H1 (cell line): Measurements from ENCODE around the gene CTNNA3. TPM values are rescaled to one million over a fixed set of nuclear protein-coding genes. Genes with fewer than 3 reads are reported as not detected.

Experiments used
- CTCF ChIA-PET: fragments of 300-600 bp; sonication (Branson Sonifier 250); formaldehyde crosslinking; loops from one replicate; lab custom pipeline; 2021; ENCODE audit not compliant: partially characterized antibody; lab: Charles Lee
- POLR2A ChIA-PET: fragments of 300-600 bp; sonication (Branson Sonifier 250); formaldehyde crosslinking; loops from one replicate; lab custom pipeline; 2021; ENCODE audit warnings: inconsistent platforms; ENCODE audit not compliant: partially characterized antibody; lab: Charles Lee
- DNase-seq, 2 experiments: peaks; one replicate each; pipeline versions ENCODE4 v3.0.0 to v3.0.0-alpha.2; 2010 to 2022; ENCODE audit warnings: low spot score in 2 of 2, low read depth in 1 of 2, mixed read lengths in 1 of 2
- FAIRE-seq: peaks from 2 replicates; lab custom pipeline; 2011; peaks lifted over from hg19 to GRCh38; lab: Jason Lieb, UNC
- H2AFZ ChIP-seq: 2 replicates; pipeline ENCODE4 v1.8.1; 2012; ENCODE audit warnings: low read length, inconsistent platforms
- H2AK5ac ChIP-seq: 2 replicates; pipeline ENCODE4 v1.6.1; 2013; ENCODE audit warnings: low read depth, low read length
- H2BK120ac ChIP-seq: replicated peaks from 2 replicates; pipeline ENCODE3; 2013; ENCODE audit warnings: low read depth, low read length, inconsistent platforms
- H2BK12ac ChIP-seq: 2 replicates; pipeline ENCODE4 v1.6.1; 2013; ENCODE audit warnings: low read depth, low read length
- H2BK15ac ChIP-seq: 2 replicates; pipeline ENCODE4 v1.6.1; 2013; ENCODE audit warnings: low read length
- H2BK20ac ChIP-seq: 2 replicates; pipeline ENCODE4 v1.6.1; 2013; ENCODE audit warnings: low read length
- H2BK5ac ChIP-seq: 2 replicates; pipeline ENCODE4 v1.6.1; 2013; ENCODE audit warnings: low read depth, low read length
- H3K14ac ChIP-seq: 2 replicates; pipeline ENCODE4 v1.6.1; 2013; ENCODE audit warnings: inconsistent platforms; ENCODE audit not compliant: insufficient read length
- H3K18ac ChIP-seq: 2 replicates; pipeline ENCODE4 v1.6.1; 2013; ENCODE audit warnings: low read length; ENCODE audit errors: extremely low read depth
- H3K23ac ChIP-seq: 2 replicates; pipeline ENCODE4 v1.6.1; 2013; ENCODE audit warnings: inconsistent platforms; ENCODE audit not compliant: insufficient read length
- H3K23me2 ChIP-seq: 2 replicates; pipeline ENCODE4 v1.6.1; 2013; ENCODE audit warnings: low read depth, low read length
- H3K27ac ChIP-seq: 2 replicates; pipeline ENCODE4 v1.6.1; 2011; ENCODE audit warnings: low read depth, low read length, inconsistent platforms
- H3K27me3 ChIP-seq, 4 experiments: replicated peaks in 1 of 4; 1 replicate in 1 of 4; 2 replicates in 3 of 4; pipeline versions ENCODE4 v1.6.1 to v1.8.1; 2011 to 2013; ENCODE audit warnings: low read length in 3 of 4, mild to moderate bottlenecking in 3 of 4, inconsistent platforms in 2 of 4, mixed read lengths in 2 of 4, moderate library complexity in 1 of 4; ENCODE audit not compliant: control insufficient read depth in 3 of 4, insufficient read depth in 3 of 4; ENCODE audit errors: extremely low read depth in 1 of 4
- H3K36me3 ChIP-seq, 4 experiments: 2 replicates each; pipeline versions ENCODE4 v1.6.1 to v1.8.1; 2011 to 2013; ENCODE audit warnings: mild to moderate bottlenecking in 4 of 4, low read length in 3 of 4, moderate library complexity in 2 of 4, control low read depth in 1 of 4, inconsistent platforms in 1 of 4; ENCODE audit not compliant: insufficient read depth in 4 of 4, control insufficient read depth in 2 of 4
- H3K4ac ChIP-seq: replicated peaks from 2 replicates; pipeline ENCODE3; 2013; ENCODE audit warnings: low read length, low read depth, mixed read lengths, inconsistent platforms; ENCODE audit not compliant: insufficient read length
- H3K4me1 ChIP-seq, 4 experiments: replicated peaks in 1 of 4; 1 replicate in 1 of 4; 2 replicates in 3 of 4; pipeline versions ENCODE4 v1.6.1 to v1.8.1; 2011 to 2013; ENCODE audit warnings: low read length in 3 of 4, inconsistent platforms in 2 of 4, mixed read lengths in 1 of 4; ENCODE audit not compliant: insufficient read depth in 4 of 4, control insufficient read depth in 3 of 4
- H3K4me2 ChIP-seq, 2 experiments: 2 replicates each; pipeline versions ENCODE4 v1.6.1 to v1.8.1; 2011 to 2013; ENCODE audit warnings: low read depth in 2 of 2, low read length in 2 of 2, control low read depth in 1 of 2, inconsistent platforms in 1 of 2, mild to moderate bottlenecking in 1 of 2; ENCODE audit not compliant: insufficient read depth in 1 of 2
- H3K4me3 ChIP-seq, 4 experiments: fragments of 200-600, 300-600 bp in 1 of 4; sonication (generic), shearing (Covaris generic), sonication (Bioruptor Twin) in 1 of 4; 2 replicates each; pipeline versions ENCODE4 v1.5.1 to v1.8.1; 2011 to 2016; ENCODE audit warnings: low read length in 4 of 4, low read depth in 3 of 4, control low read depth in 2 of 4, inconsistent platforms in 2 of 4, mild to moderate bottlenecking in 2 of 4, mixed read lengths in 1 of 4, moderate library complexity in 1 of 4; ENCODE audit not compliant: insufficient read depth in 2 of 4; ENCODE audit errors: extremely low read depth in 1 of 4
- H3K56ac ChIP-seq: replicated peaks from 2 replicates; pipeline ENCODE3; 2013; ENCODE audit warnings: low read depth, mild to moderate bottlenecking, mixed read lengths, low read length, inconsistent platforms; ENCODE audit not compliant: insufficient read length
- H3K79me1 ChIP-seq: 2 replicates; pipeline ENCODE4 v1.6.1; 2013; ENCODE audit warnings: low read depth, low read length, control low read depth
- H3K79me2 ChIP-seq, 2 experiments: 2 replicates each; pipeline versions ENCODE4 v1.6.1 to v1.8.1; 2012 to 2013; ENCODE audit warnings: low read length in 2 of 2, mild to moderate bottlenecking in 2 of 2, inconsistent platforms in 1 of 2; ENCODE audit not compliant: insufficient read depth in 2 of 2, control insufficient read depth in 1 of 2
- H3K9ac ChIP-seq, 4 experiments: replicated peaks in 1 of 4; 1 replicate in 1 of 4; 2 replicates in 3 of 4; pipeline versions ENCODE4 v1.6.1 to v1.8.1; 2011 to 2013; ENCODE audit warnings: low read depth in 3 of 4, low read length in 3 of 4, control low read depth in 2 of 4, mild to moderate bottlenecking in 2 of 4, moderate library complexity in 2 of 4, inconsistent platforms in 1 of 4; ENCODE audit errors: extremely low read depth in 1 of 4
- H3K9me3 ChIP-seq, 2 experiments: 2 replicates each; pipeline versions ENCODE4 v1.6.1 to v1.8.1; 2012 to 2013; ENCODE audit warnings: mild to moderate bottlenecking in 2 of 2, moderate library complexity in 2 of 2, control low read depth in 1 of 2, inconsistent platforms in 1 of 2, low read depth in 1 of 2, low read length in 1 of 2, mixed read lengths in 1 of 2; ENCODE audit not compliant: insufficient read depth in 2 of 2
- H4K20me1 ChIP-seq, 2 experiments: replicated peaks in 1 of 2; 2 replicates each; pipeline versions ENCODE3 to v1.8.1; 2011 to 2013; ENCODE audit warnings: inconsistent platforms in 2 of 2, low read length in 2 of 2, mild to moderate bottlenecking in 1 of 2; ENCODE audit not compliant: insufficient read depth in 2 of 2, control insufficient read depth in 1 of 2
- H4K5ac ChIP-seq: 2 replicates; pipeline ENCODE4 v1.6.1; 2013; ENCODE audit warnings: low read length, low read depth, mixed read lengths, inconsistent platforms; ENCODE audit not compliant: insufficient read length
- H4K8ac ChIP-seq: 2 replicates; pipeline ENCODE4 v1.8.0; 2013; ENCODE audit warnings: mild to moderate bottlenecking, moderate library complexity, low read length, inconsistent platforms; ENCODE audit not compliant: insufficient read depth; ENCODE audit errors: extremely low read depth
- H4K91ac ChIP-seq: replicated peaks from 2 replicates; pipeline ENCODE3; 2013; ENCODE audit warnings: low read length, mixed read lengths, inconsistent platforms; ENCODE audit not compliant: insufficient read length
- ATF2 ChIP-seq: IDR thresholded peaks from 2 replicates; pipeline ENCODE4 v1.6.1; 2012; ENCODE audit warnings: low read length, inconsistent platforms
- BCL11A ChIP-seq, 2 experiments: IDR thresholded peaks; one replicate each; pipeline ENCODE4 v1.6.1; 2011; ENCODE audit warnings: low read depth in 2 of 2, low read length in 2 of 2, mild to moderate bottlenecking in 2 of 2
- BRCA1 ChIP-seq: IDR thresholded peaks from 2 replicates; pipeline ENCODE4 v1.6.1; 2012; ENCODE audit warnings: low read depth, low read length, improper control_type of control experiment
- CTBP2 ChIP-seq: IDR thresholded peaks from 2 replicates; pipeline ENCODE4 v1.7.0; 2011; ENCODE audit warnings: borderline replicate concordance, mild to moderate bottlenecking, moderate library complexity, mixed read lengths, low read length; ENCODE audit not compliant: insufficient read depth, insufficient read length
- FOSL1 ChIP-seq: IDR thresholded peaks from 2 replicates; pipeline ENCODE4 v1.6.1; 2011; ENCODE audit warnings: mild to moderate bottlenecking, low read depth, low read length, moderate library complexity; ENCODE audit not compliant: insufficient read depth
- HDAC2 ChIP-seq, 2 experiments: fragments of 300-600 bp in 1 of 2; sonication (generic) in 1 of 2; IDR thresholded peaks; 2 replicates each; pipeline ENCODE4 v1.6.1; 2011 to 2012; ENCODE audit warnings: low read depth in 2 of 2, low read length in 2 of 2, mild to moderate bottlenecking in 2 of 2, moderate library complexity in 2 of 2, borderline replicate concordance in 1 of 2, inconsistent platforms in 1 of 2
- MAFK ChIP-seq: IDR thresholded peaks from 2 replicates; pipeline ENCODE4 v1.6.1; 2012; ENCODE audit warnings: low read depth, mild to moderate bottlenecking, improper control_type of control experiment, low read length
- PHF8 ChIP-seq: fragments of 200-600 bp; sonication (generic); conservative IDR thresholded peaks from 2 replicates; pipeline ENCODE4 v1.7.1; 2012; ENCODE audit warnings: low read depth, mild to moderate bottlenecking, inconsistent platforms, low read length, moderate library complexity
- SIX5 ChIP-seq: IDR thresholded peaks from 2 replicates; pipeline ENCODE4 v1.6.1; 2011; ENCODE audit warnings: mild to moderate bottlenecking, low read depth, low read length
- SP1 ChIP-seq: IDR thresholded peaks from 2 replicates; pipeline ENCODE4 v1.6.1; 2011; ENCODE audit warnings: low read depth, low read length
- TAF1 ChIP-seq: IDR thresholded peaks from 2 replicates; pipeline ENCODE4 v1.6.1; 2011; ENCODE audit warnings: mild to moderate bottlenecking, low read depth, low read length
- TAF7 ChIP-seq: optimal IDR thresholded peaks from 2 replicates; pipeline ENCODE3; 2011; ENCODE audit warnings: low read depth, mild to moderate bottlenecking, inconsistent platforms, low read length, moderate library complexity, borderline replicate concordance
- WGBS, 2 experiments: shearing (Covaris generic) in 1 of 2; methylation state at CpG; one replicate each; pipeline versions ENCODE4 v1.1.6 to v1.1.7; 2013 to 2015; ENCODE audit warnings: low lambda C conversion rate in 2 of 2, mixed read lengths in 2 of 2, inconsistent platforms in 1 of 2, low coverage in 1 of 2, missing lambda C conversion rate in 1 of 2; ENCODE audit not compliant: insufficient replicate concordance in 2 of 2, insufficient coverage in 1 of 2, insufficient read length in 1 of 2; ENCODE audit errors: extremely low coverage in 1 of 2, missing lambda C conversion rate in 1 of 2; 5-methylcytosine and 5-hydroxymethylcytosine counted together
- polyA plus RNA-seq, 7 experiments: library from polyadenylated mRNA; depleted of rRNA in 3 of 7; stranded (reverse) in 5 of 7; unstranded in 2 of 7; fragments of >200 nt in 5 of 7; fragments of 200-250 nt in 2 of 7; gene quantifications; 1 replicate in 5 of 7; 2 replicates in 1 of 7; 4 replicates in 1 of 7; pipeline versions ENCODE4 v1.2.1 to v1.2.3, GENCODE V29; 2011 to 2013; ENCODE audit warnings: missing spikeins in 2 of 7, mixed read lengths in 2 of 7
- total RNA-seq: library from RNA; stranded (reverse); fragmentation: NEBNext Ultra II Directional; extraction: Animal tissue kit (Norgen Biotek cat#: 25700); gene quantifications from 2 replicates; pipeline ENCODE4 v1.2.1, GENCODE V29; 2021

CTNNA3 gene
- total and polyA plus RNA-seq, 2 of the 8 experiments (the other 6 are each of a cell fraction or from before 2014, with no cell fraction given): 1.3 to 1.5 TPM

DNA sequence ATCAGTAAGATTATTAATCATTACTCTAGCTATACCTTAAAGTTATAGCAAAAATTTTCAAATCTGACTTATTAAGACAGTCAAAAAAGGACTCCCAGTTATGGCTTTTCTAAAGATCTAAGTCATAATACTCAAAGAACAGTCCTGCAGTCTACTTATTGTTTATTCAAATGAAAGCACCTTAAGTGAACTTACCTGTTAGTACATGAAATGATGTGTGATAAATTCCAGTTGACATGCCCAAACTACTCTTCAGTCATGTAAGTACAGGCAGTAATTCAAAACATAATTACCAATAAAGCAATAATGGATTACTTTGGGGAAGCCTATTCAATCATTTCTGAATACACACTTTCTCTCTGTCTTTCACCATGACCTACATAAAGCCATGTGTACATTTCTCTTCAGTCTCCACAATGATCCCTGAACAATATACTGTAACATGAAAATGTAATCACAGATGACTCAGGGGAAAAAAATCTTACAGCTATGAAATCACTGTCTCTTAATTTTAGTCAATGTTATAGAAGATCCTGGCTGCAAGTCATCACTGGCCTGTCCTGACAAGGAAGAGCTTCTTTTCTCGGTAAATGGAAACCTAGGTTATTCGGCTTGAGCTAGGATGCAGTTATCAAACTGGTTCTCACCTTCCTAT lies 1190.9 kb downstream of the CTNNA3 start:
- no peak overlapping the region for H2BK12ac ChIP-seq
- H4K91ac ChIP-seq: no peak overlapping the region
- no peaks in the 10 kb centered on the region for H3K23me2 ChIP-seq
- H2AFZ ChIP-seq: no peak overlapping the region
- H3K4me1 ChIP-seq: no peaks in the 10 kb centered on the region
- H2BK120ac ChIP-seq: no peak overlapping the region
- no peak overlapping the region for H3K14ac ChIP-seq
- H4K20me1 ChIP-seq: no peaks in the 10 kb centered on the region
- no peak overlapping the region for H3K56ac ChIP-seq
- FAIRE-seq: no peak
- H3K27me3 ChIP-seq: no peaks in the 10 kb centered on the region
- ChIA-PET POLR2A (no interaction called here), CTCF (no interaction called here)
- no peak overlapping the region for H2AK5ac ChIP-seq
- H4K8ac ChIP-seq: no peak overlapping the region
- H3K4me3 ChIP-seq: no peak overlapping the region
- H2BK5ac ChIP-seq: no peak overlapping the region
- no peaks in the 10 kb centered on the region for H3K79me1 ChIP-seq
- no peak overlapping the region for H2BK20ac ChIP-seq
- 96% methylated on average over 2 of the region's 2 CpGs; no CpG with 5 or more reads in 1 of the 2 experiments for WGBS, 2 experiments
- H3K9me3 ChIP-seq: no peaks in the 10 kb centered on the region
- no peaks in the 10 kb centered on the region for H3K36me3 ChIP-seq
- no peak overlapping the region for H3K9ac ChIP-seq
- no peak for TF ChIP-seq TAF1
- no peak for TF ChIP-seq SIX5
- TF ChIP-seq HDAC2 (IDR thresholded peaks at IDR 0.05; ENCODE audit: borderline replicate concordance in 1 of 2, low read depth in 2 of 2, low read length in 2 of 2): no peak
- TF ChIP-seq BCL11A (IDR thresholded peaks at IDR 0.05; ENCODE audit: low read depth in 2 of 2, low read length in 2 of 2): no peak
- TF ChIP-seq CTBP2: no peak
- TF ChIP-seq FOSL1: no peak
- no peak for TF ChIP-seq SP1
- no peak for TF ChIP-seq ATF2
- TF ChIP-seq MAFK: no peak
- TF ChIP-seq TAF7: no peak
- TF ChIP-seq PHF8: no peak
- no peak for TF ChIP-seq BRCA1
- TF ChIP-seq, all 59 proteins: peak for 0
- Histone ChIP-seq H3K4ac (no peak overlapping the region), H3K4me2 (no peak overlapping the region), H3K23ac (no peak overlapping the region), H3K79me2 (no peaks in the 10 kb centered on the region), H2BK15ac (no peak overlapping the region), H3K18ac (no peak overlapping the region), H3K27ac (no peak overlapping the region), H4K5ac (no peak overlapping the region)
- DNase-seq: no peak
